Gastroesophageal sphincter (tissue), 3 donors: ENCODE results near the gene SLC32A1.

Source experiments
- EP300 ChIP-seq: sonication (generic); formaldehyde crosslinking; IDR thresholded peaks from one replicate; pipeline ENCODE4 v1.6.1; 2017; ENCODE audit warnings: antibody characterized with exemption, mild to moderate bottlenecking
- TF ChIP-seq, protein P1 (sequence below), 4 experiments: fragments of 200-600 bp in 2 of 4; fragments of 450-650 bp in 2 of 4; sonication (generic) in 1 of 4; IDR thresholded peaks; one replicate each; pipeline ENCODE4 v1.5.1; 2017 to 2019; ENCODE audit warnings: antibody characterized with exemption in 4 of 4, mild to moderate bottlenecking in 2 of 4, moderate library complexity in 2 of 4

DNA sequence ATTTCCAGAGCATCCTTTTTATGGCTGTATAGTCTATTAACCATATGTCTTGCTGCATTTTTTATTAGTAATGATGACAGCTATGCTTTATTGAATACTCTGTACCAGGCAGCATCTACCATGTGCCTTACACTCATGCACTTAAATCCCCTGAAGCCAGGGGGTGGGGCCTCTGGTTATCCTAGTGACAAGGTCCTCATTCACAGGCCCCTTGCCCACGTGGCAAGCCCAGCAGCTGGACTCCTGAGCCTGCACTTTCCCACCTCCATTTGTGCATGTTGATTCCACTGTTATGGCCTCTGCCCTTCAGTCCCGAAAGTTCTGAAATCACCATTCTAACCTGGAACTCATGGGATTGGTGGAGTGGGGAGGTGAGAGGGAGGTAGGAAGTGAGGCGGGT, 46.3 kb downstream of the SLC32A1 start:
- TF ChIP-seq, protein P1, sequence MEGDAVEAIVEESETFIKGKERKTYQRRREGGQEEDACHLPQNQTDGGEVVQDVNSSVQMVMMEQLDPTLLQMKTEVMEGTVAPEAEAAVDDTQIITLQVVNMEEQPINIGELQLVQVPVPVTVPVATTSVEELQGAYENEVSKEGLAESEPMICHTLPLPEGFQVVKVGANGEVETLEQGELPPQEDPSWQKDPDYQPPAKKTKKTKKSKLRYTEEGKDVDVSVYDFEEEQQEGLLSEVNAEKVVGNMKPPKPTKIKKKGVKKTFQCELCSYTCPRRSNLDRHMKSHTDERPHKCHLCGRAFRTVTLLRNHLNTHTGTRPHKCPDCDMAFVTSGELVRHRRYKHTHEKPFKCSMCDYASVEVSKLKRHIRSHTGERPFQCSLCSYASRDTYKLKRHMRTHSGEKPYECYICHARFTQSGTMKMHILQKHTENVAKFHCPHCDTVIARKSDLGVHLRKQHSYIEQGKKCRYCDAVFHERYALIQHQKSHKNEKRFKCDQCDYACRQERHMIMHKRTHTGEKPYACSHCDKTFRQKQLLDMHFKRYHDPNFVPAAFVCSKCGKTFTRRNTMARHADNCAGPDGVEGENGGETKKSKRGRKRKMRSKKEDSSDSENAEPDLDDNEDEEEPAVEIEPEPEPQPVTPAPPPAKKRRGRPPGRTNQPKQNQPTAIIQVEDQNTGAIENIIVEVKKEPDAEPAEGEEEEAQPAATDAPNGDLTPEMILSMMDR (IDR thresholded peaks at IDR 0.05) = no peak
- TF ChIP-seq EP300 = no peak
